H54 (cell line): ENCODE data around the gene MICALL2.
"Not testable (repeated sequence)": the region's sequence is repeated elsewhere in the genome, so short reads cannot be mapped to it uniquely, and the experiment has no call there.

Experiments
- DNase-seq: peaks from one replicate; pipeline ENCODE4 v3.0.0; 2011; ENCODE audit warnings: low spot score, mixed read lengths; ENCODE audit not compliant: insufficient read length
- FAIRE-seq: peaks from 3 replicates; lab custom pipeline; 2011; peaks lifted over from hg19 to GRCh38; lab: Jason Lieb, UNC
- POLR2A ChIP-seq: IDR thresholded peaks from 2 replicates; pipeline ENCODE4 v1.6.1; 2011; ENCODE audit warnings: low read depth, mild to moderate bottlenecking, low read length

Gene MICALL2

GRCh38 chr7:1455955-1456354 lies 3.3 kb downstream of the MICALL2 start:
- DNase-seq = no peak
- TF ChIP-seq POLR2A = no peak
- no peak for FAIRE-seq

GRCh38 chr7:1455241-1455939 lies 3.9 kb downstream of the MICALL2 start:
- DNase-seq = no peak

GRCh38 chr7:1454542-1454941 lies 4.7 kb downstream of the MICALL2 start:
- TF ChIP-seq POLR2A = no peak
- DNase-seq (no peak), FAIRE-seq (no peak)

More at GRCh38 chr7:1455241-1455939, 3.9 kb downstream of the MICALL2 start:
- TF ChIP-seq POLR2A = no peak
- no peak for FAIRE-seq

- DNase-seq (no peak), FAIRE-seq (no peak)
- no peak for TF ChIP-seq POLR2A
These were observed 7.1 kb downstream of the MICALL2 start for GRCh38 chr7:1452205-1452604.

- FAIRE-seq = no peak
- DNase-seq = no peak
These were observed 8.3 kb downstream of the MICALL2 start for GRCh38 chr7:1450987-1451386.

GRCh38 chr7:1450431-1450830 lies 8.8 kb downstream of the MICALL2 start:
- TF ChIP-seq POLR2A = no peak
- FAIRE-seq = no peak
- DNase-seq = no peak

More at GRCh38 chr7:1450987-1451386, 8.3 kb downstream of the MICALL2 start:
- TF ChIP-seq POLR2A = no peak

GRCh38 chr7:1449951-1450350 lies 9.3 kb downstream of the MICALL2 start:
- TF ChIP-seq POLR2A = no peak
- no peak for FAIRE-seq
- DNase-seq = no peak

GRCh38 chr7:1449501-1449900 lies 9.8 kb downstream of the MICALL2 start:
- TF ChIP-seq POLR2A = no peak
- DNase-seq (no peak), FAIRE-seq (no peak)

GRCh38 chr7:1448958-1449357 lies 10.3 kb downstream of the MICALL2 start:
- DNase-seq (no peak), FAIRE-seq (no peak)
- no peak for TF ChIP-seq POLR2A

- TF ChIP-seq POLR2A = no peak
- no peak for FAIRE-seq
- DNase-seq = no peak
These were observed 11.6 kb downstream of the MICALL2 start for GRCh38 chr7:1447551-1448244.

GRCh38 chr7:1447112-1447511 lies 12.2 kb downstream of the MICALL2 start:
- FAIRE-seq (no peak), DNase-seq (no peak)
- no peak for TF ChIP-seq POLR2A

GRCh38 chr7:1446620-1447032 lies 12.6 kb downstream of the MICALL2 start:
- TF ChIP-seq POLR2A = no peak
- FAIRE-seq (no peak), DNase-seq (no peak)

- DNase-seq, FAIRE-seq: not testable (repeated sequence)
These were observed 13.2 kb downstream of the MICALL2 start for GRCh38 chr7:1446026-1446425.

GRCh38 chr7:1445341-1445740 lies 13.9 kb downstream of the MICALL2 start:
- no peak for TF ChIP-seq POLR2A
- DNase-seq (no peak), FAIRE-seq (no peak)

- DNase-seq (no peak), FAIRE-seq (no peak)
- no peak for TF ChIP-seq POLR2A
These were observed 14.3 kb downstream of the MICALL2 start for GRCh38 chr7:1444925-1445322.
